HG02852 (cell line): ENCODE results near the gene SPTLC2.
A peak's percentile ranks its signal among the peaks of the same experiment; 100 is the strongest.

Experiments
- ATAC-seq: cut with Tn5 transposase; IDR thresholded peaks from one replicate; pipeline ENCODE4 v1.9.1; 2021; ENCODE audit warnings: mild to moderate bottlenecking, moderate library complexity; ENCODE audit not compliant: unreplicated experiment

The SPTLC2 gene

DNA sequence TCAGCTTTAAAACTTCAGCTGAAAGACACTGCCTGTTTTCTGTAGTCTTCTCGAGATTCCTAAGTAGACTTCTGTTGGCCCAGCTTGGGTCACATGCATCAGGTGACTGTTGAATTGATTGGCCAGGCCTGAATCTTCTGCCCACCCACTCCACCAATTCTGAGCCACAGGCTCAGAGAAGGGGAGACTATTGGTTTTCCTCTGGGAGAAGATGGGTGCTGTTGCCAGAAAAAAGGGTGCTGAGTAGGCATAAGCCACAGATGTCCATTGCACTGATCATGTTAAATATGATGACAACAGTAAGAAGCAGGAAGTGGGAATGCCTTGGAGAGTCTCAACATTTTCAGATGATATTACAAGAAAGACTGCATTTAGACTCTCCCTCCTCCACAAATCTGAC, 6.8 kb upstream of the SPTLC2 start:
- ATAC-seq: no peak

DNA sequence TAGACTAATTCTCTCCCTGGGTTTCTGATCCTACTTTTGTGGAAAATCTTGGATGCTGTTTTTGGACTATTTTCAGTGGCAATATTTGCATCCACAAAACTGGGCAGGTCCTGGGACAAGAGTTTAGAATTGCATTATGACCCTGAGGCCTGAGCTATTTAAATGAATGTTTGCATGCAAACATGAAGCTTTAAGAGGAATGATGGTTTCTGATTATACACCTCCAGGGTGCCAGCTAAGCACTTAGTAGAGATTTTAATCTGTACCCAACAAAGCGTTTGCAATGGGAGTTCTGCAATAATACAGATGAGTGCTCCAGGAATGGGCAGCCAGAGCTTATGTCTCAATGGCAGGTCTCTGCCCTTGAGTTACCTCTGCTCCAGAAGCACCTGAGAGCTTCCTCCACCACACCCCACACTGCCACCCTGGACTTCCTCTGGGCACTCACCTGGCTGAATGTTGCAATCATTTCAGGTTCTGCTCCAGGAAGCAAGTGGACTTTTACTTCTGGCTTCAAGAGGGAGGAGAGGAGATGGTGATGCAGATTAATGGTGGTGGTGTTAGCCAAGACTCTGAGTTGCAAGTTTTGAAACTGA, 6.0 kb upstream of the SPTLC2 start:
- ATAC-seq: no peak

DNA sequence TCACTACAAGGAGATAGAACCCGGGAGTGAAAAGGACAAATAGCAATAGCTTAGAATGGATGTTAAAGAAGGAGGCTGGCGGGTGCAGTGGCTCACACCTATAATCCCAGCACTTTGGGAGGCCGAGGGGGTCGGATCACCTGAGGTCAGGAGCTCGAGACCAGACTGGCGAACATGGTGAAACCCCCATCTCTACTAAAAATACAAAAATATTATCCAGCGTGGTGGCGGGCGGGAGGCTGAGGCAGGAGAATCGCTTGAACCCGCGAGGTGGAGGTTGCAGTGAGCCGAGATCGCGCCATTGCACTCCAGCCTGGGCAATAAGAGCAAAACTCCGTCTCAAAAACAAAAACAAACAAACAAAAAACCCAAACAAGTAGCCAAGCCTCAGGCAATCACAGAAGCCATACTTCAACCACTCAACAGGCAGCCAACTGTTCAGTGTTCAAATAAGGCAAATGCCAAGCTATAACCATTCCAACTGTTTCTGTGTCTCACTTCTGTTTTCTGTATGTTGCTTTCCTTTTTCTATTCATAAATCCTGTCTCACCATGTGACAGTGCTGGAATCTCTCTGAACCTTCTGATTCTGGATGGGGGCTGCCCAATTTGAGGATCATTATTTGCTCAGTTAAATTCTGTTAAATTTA, 3.9 kb upstream of the SPTLC2 start:
- ATAC-seq: no peak

DNA sequence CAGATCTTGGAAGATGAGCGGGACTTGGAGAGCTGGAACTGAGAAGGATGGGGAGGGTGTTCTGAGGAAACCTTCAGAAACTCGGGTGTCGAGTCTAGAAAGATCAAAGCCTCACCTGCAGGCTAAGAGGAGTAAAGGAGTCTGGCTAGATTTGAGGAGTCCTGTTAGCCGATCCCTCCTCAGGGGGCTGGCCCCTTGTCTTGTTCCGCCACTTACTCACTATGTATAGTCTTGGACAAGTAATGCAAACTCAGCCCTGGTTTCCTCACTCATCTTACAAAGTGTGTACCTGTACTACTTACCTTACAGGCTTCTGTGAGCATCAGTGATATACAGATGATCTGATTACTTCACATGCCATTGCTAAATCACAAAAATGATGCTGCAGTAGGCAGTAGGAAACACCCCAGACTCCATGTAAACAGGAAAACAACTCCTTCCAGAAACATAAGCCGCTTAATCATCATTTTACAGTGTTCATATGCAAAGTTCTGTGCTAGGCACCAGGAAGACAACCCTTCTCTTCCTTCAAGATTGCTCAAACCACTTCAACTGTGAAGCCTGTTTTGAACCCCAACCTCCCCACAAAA, 2.0 kb upstream of the SPTLC2 start:
- no peak for ATAC-seq

DNA sequence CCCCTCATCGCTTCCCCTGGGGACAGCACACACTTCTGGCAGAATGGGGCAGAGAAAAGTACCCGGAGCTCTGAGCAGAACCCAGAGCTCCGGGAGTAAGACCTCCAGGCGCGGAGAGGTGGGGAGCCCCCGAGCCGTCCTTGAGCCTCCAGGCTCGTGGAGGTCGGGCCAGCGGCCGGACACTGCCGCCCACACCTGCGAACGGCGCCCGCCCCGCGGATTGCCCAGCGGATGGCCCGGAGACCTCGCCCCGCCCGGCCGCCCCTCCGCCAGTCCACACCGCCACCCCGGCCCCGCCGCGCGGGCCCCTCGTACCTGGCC, 344 bp downstream of the SPTLC2 start:
- no peak for ATAC-seq

DNA sequence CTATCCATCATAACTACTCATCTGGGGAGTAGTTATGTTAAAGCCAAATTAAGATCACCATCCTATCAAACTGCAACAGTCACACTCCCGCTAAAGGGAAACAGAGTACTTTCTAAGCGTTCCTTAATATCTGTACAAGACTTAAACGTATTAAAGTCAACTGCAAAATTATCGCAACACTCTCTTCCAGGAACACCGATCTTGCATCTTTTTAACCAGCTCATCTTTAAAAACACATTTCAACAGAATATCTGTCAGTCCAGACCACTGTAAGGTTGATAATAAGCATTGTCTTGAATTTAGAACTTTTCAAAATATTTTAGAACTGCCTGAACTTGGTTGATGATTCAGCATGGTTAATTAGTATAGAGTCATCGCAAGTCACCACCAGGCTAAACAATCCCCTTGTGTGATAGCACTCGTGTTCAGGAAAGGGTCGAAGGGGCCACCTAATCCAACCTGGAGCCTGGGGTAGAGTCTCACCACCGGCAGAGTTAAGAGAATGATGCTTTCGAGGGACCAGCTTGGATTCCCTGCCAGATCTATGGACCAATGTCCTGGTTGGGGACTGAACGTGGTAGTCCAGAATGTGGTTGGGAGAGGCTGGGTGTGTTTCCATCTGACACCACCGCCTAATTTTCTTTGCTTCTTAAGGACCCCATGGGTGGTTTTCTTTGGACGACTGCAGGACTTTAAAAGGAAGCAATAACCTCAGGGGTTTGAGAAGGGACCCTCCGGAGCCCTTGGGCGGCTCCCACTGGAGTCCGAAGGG, 890 bp downstream of the SPTLC2 start:
- no peak for ATAC-seq

DNA sequence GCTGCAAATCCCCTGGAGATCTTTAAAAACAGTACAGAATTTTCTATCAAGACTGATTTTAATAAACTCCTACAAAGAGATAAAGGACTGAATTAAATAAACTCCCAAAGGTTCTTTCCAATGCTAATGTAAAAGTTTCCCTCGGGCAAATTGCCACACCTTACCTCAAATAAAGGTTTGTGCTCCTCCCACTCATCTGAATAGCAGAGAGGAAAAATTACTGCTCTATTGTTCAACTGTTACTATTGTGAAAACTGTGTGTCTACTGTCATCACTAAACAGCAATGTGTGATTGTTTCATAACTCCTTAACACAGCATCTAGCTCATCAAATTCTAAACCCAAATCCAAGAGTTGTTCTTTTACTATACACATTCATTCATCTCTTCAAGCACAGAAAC, 3.2 kb downstream of the SPTLC2 start:
- ATAC-seq: no peak

DNA sequence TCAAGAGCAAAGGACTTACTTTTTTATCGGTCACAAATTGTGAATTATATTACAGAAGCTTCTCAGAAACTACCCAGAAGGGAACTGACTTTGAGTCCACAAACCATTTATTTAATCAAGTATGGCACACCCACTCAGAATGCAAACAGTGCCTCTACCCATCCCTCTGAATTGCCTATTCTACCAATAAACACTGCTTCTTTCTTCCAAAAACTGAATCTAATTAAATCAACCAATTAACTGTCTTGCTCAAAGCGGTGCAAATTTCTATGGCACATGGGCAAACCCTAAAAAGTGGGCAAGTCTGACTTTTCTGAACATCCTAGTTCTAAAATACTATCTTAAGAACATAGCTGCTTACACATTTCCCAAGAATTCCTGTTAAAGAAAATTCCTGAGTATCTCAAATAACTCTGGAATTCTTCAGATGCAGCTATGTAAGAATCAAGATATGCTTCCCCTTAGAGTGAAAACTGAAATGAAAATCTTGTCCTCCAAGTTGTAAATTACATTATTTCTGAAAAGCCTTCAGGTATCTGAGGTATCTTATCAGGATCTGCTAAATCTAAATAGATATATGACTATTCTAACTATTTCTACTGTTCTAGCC, 4.3 kb downstream of the SPTLC2 start:
- ATAC-seq: no peak

DNA sequence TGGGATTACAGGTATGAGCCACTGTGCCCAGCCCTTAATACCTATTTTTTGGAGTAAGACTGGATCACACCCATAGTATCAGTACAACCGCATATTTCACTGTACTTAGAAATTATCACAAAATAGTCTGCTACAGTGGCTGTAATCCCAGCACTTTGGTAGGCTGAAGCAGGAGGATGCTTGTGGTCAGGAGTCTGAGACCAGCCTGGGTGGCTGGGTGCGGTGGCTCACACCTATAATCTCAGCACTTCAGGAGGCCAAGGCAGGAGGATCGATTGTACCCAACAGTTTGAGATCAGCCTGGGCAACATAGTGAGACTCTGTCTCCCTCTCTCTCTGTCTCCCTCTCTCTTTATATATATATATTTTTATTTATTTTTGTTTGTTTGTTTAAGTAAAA, 5.9 kb downstream of the SPTLC2 start:
- no peak for ATAC-seq

DNA sequence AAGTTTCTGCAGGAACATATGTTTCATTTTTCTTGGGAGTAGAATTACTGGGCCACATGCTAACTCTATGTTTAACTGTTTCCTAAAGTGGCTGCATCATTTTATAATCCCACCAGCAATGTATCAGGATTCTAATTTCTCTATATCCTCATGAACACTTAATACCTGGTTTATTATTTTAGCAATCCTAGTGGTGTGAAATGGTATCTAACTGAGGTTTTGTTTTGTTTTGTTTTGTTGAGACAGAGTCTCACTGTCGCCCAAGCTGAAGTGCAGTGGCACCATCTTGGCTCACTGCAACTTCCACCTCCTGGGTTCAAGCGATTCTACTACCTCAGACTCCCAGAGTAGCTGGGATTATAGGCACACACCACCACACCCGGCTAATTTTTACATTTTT, 6.5 kb downstream of the SPTLC2 start:
- no peak for ATAC-seq

DNA sequence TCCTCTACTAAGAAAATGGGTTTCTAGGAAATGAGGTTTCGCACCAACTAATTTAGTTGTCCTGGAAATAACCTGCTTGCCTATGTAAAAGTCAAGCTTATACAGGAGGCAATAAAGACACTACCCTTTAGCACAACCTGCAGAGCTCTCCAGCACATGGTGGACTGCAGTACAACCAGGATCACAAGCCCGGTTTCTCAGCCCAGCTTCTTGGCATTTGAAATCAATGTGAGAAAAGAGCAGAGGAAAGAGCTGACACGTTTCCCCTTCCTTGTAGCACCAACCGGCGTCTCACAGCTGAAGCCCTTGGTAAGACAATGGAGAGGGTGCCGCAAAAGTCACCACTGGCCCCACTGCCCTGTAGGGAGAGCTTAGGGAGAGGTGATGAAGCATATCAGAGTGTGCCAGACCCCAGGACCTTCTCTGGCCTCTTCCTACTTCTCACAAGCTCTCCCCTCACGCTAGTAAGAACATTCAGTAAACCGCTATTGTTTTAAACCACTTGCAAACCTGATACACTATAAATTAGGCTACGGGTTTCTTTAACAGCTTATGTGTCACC, 8.6 kb downstream of the SPTLC2 start:
- ATAC-seq: no peak

DNA sequence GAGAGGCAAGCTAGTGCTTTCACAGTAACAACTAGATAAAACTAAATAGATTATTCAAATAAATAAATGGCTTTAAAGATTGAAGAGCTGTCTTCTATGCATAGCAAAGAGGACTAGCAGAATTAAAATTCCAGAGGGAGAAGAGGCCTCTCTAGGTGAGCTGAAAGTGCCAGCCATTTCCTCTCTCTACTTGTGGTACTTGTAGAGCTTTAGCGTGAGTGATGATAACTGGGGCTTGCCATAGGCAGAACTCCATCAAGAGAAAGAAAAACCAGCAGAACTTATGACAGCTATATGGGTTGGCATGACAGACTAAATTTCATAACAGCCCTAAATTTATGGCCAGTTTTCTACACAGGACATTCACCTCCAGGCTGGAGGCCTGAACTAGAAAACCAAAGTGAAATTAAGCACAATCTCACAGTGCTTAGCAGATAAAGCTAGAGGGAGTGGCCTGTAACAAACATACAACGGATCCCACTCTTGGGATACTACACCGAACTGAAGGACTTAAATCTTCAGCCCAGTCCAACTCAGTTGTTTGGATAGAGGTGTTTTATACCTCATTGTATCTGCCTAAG, 11.0 kb downstream of the SPTLC2 start:
- ATAC-seq: no peak

DNA sequence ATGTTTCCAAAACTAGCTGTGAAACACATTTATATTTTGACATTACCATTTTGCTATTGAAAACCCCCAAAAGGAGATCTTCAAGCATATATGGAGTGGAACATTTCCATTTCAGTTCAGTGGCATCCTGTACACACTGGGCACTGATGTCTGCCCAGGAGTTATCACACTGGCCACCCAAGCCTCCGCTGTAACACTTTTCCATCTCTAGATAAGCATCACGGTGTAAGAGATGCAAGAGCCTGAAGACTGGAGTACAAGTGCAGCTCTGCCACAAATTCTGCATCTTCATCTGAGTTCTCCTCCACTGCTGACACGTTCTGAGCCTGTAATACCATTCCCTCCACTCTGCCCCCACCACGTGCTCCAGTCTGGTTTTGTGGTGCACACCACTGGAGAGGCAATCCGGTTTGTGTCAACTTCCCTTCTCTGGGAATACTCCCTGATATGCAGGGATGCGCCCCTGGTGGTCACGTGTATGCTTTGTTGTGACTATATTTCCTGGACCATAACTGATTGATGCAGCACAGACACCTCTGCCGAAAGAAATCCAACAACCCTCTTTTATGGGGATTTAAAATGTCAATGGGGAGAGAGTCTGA, 12.7 kb downstream of the SPTLC2 start:
- no peak for ATAC-seq

DNA sequence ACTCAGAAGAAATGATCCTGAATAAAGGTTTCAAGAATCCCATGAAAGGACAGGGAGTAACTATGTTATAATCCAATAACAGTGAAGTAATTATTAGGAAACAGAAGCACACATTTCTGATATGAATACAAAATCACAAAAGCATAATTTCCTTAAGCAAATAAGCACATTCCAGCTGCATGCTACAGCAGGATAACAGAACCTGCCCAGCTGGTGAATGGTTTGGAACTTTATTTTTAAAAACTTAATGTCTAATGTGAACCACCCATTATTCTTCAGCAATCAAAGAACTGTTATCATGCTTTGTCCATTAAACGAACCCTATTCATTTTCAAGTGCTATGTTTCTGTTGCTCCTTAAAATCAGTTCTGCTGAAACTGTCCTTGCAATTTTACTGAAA, 13.4 kb downstream of the SPTLC2 start:
- ATAC-seq: no peak

DNA sequence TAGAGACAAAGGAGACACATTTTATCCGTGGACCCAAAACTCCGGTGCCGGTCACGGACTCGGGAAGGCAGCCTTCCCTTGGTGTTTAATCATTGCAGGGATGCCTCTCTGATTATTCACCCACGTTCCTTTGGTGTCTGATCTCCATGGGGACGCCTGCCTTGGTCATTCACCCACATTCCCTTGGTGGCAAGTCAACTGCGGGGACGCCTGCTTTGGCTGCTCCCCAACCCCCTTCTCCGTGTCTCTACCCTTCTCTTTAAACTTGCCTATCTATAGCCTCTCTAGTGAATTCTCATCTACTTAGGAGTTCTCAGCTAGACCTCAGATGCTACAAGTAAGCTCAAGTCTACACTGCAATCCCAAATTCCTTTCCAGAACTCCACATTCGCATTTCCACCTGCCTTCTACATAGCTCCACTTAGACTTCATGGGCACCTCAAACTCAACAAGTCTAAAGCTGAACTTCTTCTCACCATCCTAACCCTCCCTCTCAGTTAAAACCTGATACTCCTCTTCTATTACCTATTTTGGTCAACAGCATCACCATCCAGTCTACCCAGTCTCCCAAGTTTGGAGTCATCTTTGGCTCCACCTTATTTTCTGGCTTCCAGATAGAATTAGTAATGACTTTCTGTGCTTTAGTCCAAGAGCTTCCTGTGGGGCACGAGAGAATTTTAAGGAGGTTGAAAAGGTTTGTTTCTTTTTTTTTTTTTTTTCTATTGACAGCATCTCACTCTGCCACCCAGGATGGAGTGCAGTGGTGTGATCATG, 14.4 kb downstream of the SPTLC2 start:
- no peak for ATAC-seq

DNA sequence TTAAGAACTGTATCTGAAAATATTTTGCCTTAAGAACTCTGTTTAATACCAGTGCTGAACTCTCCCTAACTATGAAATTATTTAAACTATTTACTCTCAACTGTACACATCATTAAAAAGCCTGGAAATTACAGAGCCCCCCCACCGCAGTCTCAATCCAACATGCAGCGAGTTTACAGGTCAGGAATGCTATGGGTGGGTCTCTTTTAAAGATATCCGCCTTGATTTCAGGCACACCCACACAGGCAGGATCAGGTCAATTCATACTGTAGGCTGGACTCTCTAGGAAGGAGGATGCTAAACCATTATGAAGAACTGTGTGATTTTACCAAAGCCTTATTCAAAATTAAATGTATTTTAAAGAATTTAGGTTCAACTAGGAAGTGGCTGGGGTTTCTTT, 16.5 kb downstream of the SPTLC2 start:
- no peak for ATAC-seq

DNA sequence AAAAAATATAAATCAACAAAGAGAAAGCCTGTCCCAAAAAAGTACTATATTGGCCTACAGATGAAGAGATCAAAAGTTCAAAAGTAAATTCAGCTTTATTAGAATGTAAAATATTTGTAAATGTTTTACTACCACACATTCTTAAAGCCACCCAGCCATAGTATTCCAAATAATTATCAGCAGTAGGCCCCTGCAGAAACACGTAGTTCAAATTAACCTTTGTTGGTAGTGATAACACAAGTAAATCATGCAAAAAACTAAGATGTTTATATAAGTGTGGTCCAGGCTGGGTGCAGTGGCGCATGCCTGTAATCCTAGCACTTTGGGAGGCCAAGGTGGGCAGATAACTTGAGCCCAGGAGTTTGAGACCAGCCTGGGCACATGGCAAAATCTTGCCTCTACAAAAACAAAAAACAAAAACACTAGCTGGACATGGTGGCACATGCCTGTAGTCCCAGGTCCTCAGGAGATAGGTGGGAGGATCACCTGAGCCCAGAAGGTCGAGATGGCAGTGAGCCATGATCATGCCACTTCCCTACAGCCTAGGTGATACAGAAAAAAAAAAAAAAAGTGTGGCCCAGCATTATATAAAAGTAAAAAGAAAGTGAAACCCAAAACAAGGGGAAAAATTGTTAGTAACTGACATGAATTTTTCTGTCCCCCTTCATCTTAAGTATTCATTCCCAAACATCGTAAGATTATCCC, 17.9 kb downstream of the SPTLC2 start:
- no peak for ATAC-seq

DNA sequence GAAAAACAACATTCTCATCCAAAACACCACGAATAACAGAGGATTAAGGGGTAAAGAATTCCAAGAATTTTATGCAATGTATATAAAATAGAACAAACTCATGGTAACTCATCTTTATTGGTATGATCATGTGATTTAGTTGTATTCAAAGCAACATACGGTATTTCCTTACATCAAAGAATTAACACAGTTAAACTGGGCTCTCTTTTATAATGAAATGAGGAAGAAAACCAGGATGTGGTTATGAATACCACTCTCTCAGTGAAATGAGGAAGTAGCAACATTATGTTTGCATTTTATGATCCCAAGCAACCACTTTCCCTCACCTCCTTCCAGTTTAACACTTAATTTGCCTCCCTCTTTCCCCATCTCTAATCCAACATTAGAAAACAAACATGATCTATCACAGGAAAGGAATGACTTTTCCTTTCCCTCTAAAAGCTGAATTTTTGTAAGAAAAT, 22.9 kb downstream of the SPTLC2 start:
- ATAC-seq: peak; percentile 53

DNA sequence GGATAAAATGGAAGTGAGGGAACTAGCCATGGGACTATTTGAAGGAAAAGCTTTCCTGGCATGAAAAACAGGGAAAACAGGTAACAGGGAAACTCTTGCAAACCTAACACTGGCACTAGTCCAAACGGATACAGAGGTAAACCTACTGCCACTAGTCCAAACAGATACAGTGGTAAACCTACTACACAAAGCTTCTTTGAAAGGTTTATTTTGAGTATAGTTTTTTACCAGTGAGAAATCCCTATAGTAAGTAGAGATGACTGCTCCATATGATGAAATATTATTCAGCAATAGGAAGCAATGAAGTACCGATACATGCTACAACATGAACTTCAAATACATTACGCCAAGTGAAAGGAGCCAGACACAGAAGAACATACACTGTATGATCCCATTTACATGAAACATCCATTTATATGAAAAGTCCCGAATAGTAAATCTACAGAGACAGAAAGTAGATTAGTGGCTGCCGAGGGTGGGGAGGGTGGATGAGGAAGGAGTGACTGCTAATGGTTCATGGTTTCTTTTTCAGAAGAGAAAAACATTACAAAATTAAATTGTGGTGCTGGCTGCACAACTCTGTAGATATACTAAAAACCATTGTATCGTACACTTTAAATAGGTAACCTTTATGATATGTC, 25.5 kb downstream of the SPTLC2 start:
- no peak for ATAC-seq
